Tibial artery (tissue), 4 donors: ENCODE measurements around the gene IMMP2L.

Experiments used
- DNase-seq, 2 donors: peaks; one replicate each; pipeline ENCODE4 v3.0.0-alpha.2; 2019
- H3K27ac ChIP-seq, 2 donors: fragments of 200-600 bp; sonication (generic) in 1 of 2; 1 replicate in 1 of 2; 2 replicates in 1 of 2; pipeline ENCODE4 v1.5.1; 2018 to 2019; ENCODE audit warnings: mild to moderate bottlenecking in 1 of 2
- H3K27me3 ChIP-seq, 2 donors: fragments of 200-600 bp; sonication (generic) in 1 of 2; one replicate each; pipeline versions ENCODE4 v1.5.1 to v1.6.0; 2016 to 2019
- H3K36me3 ChIP-seq, 3 donors: fragments of 200-600 bp; sonication (generic) in 2 of 3; one replicate each; pipeline ENCODE4 v1.5.1; 2016 to 2019; ENCODE audit warnings: mild to moderate bottlenecking in 2 of 3
- H3K4me1 ChIP-seq, 4 donors: fragments of 200-600 bp; sonication (generic) in 2 of 4; 1 replicate in 3 of 4; 2 replicates in 1 of 4; pipeline ENCODE4 v1.5.1; 2016 to 2019
- H3K4me3 ChIP-seq, 2 donors: fragments of 200-600 bp; sonication (generic) in 1 of 2; 1 replicate in 1 of 2; 2 replicates in 1 of 2; pipeline ENCODE4 v1.5.1; 2018 to 2019; ENCODE audit warnings: mild to moderate bottlenecking in 2 of 2
- H3K9me3 ChIP-seq, 3 donors: fragments of 200-600 bp; sonication (generic) in 1 of 3; one replicate each; pipeline ENCODE4 v1.5.1; 2016 to 2019
- CTCF ChIP-seq, 2 experiments: fragments of 200-600 bp in 1 of 2; fragments of 450-650 bp in 1 of 2; IDR thresholded peaks; one replicate each; pipeline ENCODE4 v1.5.1; 2017 to 2019; ENCODE audit warnings: antibody characterized with exemption in 2 of 2, mild to moderate bottlenecking in 1 of 2, moderate library complexity in 1 of 2
- intact Hi-C: fragments of 100-400 bp; cut with DNase I; formaldehyde crosslinking; loops from one replicate; pipeline ENCODE4 v1.15.0; 2023; ENCODE audit warnings: low total_unique reads

IMMP2L gene

GRCh38 chr7:110718503-110719205 lies 843.6 kb downstream of the IMMP2L start:
- H3K9me3 ChIP-seq = no peaks in the 10 kb centered on the region
- intact Hi-C loops = no loop called here
- no peaks in the 10 kb centered on the region for H3K27me3 ChIP-seq
- no peak overlapping the region for H3K27ac ChIP-seq
- no peak for TF ChIP-seq CTCF (IDR thresholded peaks at IDR 0.05)
- H3K4me3 ChIP-seq = no peak overlapping the region
- H3K36me3 ChIP-seq = no peaks in the 10 kb centered on the region
- no peak for DNase-seq
- H3K4me1 ChIP-seq = peaks cover 0 to 8% (median 6%) of the 10 kb centered on the region in 4 donors

- DNase-seq = no peak
- intact Hi-C loops = no loop called here
- no peak overlapping the region for H3K4me3 ChIP-seq
These were observed 858.1 kb downstream of the IMMP2L start for GRCh38 chr7:110704225-110704624.

GRCh38 chr7:110698576-110698975 lies 863.7 kb downstream of the IMMP2L start:
- TF ChIP-seq CTCF (IDR thresholded peaks at IDR 0.05) = no peak
- Histone ChIP-seq H3K27me3 (no peaks in the 10 kb centered on the region), H3K27ac (no peak overlapping the region), H3K9me3 (no peaks in the 10 kb centered on the region), H3K4me3 (no peak overlapping the region), H3K4me1 (no peaks in the 10 kb centered on the region), H3K36me3 (no peaks in the 10 kb centered on the region)
- no peak for DNase-seq
- intact Hi-C loops = no loop called here

More at GRCh38 chr7:110704225-110704624, 858.1 kb downstream of the IMMP2L start:
- H3K27me3 ChIP-seq = no peaks in the 10 kb centered on the region
- H3K36me3 ChIP-seq = no peaks in the 10 kb centered on the region
- no peak overlapping the region for H3K27ac ChIP-seq
- no peaks in the 10 kb centered on the region for H3K4me1 ChIP-seq
- TF ChIP-seq CTCF (IDR thresholded peaks at IDR 0.05) = no peak
- H3K9me3 ChIP-seq = no peaks in the 10 kb centered on the region

- Histone ChIP-seq H3K36me3 (no peaks in the 10 kb centered on the region), H3K4me1 (no peaks in the 10 kb centered on the region), H3K4me3 (no peak overlapping the region), H3K27ac (no peak overlapping the region), H3K9me3 (no peaks in the 10 kb centered on the region), H3K27me3 (no peaks in the 10 kb centered on the region)
- intact Hi-C loops = no loop called here
- no peak for DNase-seq
- no peak for TF ChIP-seq CTCF (IDR thresholded peaks at IDR 0.05)
These were observed 868.9 kb downstream of the IMMP2L start for GRCh38 chr7:110693344-110693743.

- Histone ChIP-seq H3K4me1 (no peaks in the 10 kb centered on the region), H3K4me3 (no peak overlapping the region), H3K36me3 (no peaks in the 10 kb centered on the region), H3K9me3 (no peaks in the 10 kb centered on the region), H3K27ac (no peak overlapping the region), H3K27me3 (no peaks in the 10 kb centered on the region)
- TF ChIP-seq CTCF (IDR thresholded peaks at IDR 0.05) = no peak
- DNase-seq = no peak
- intact Hi-C loops = no loop called here
These were observed 873.4 kb downstream of the IMMP2L start for GRCh38 chr7:110688908-110689307.
